Stimulated activated CD8-positive, alpha-beta memory T cell treated with anti-CD3 and anti-CD28 coated beads, Interleukin-7, amount 100 ng/mL, for 48 hours (primary cell): Measurements from ENCODE around the gene LTBP4.
"Not testable (repeated sequence)": the region's sequence is repeated elsewhere in the genome, so short reads cannot be mapped to it uniquely, and the experiment has no call there.

Experiments used
- DNase-seq, 2 donors: peaks; one replicate each; pipeline ENCODE4 v3.0.0-alpha.2; 2020; ENCODE audit warnings: low read depth in 1 of 2; ENCODE audit errors: extremely low read depth in 1 of 2

Gene LTBP4

GRCh38 chr19:40610396-40611064 lies 9.4 kb downstream of the LTBP4 start:
- DNase-seq, result no peak

GRCh38 chr19:40611096-40611495 lies 9.9 kb downstream of the LTBP4 start:
- no peak for DNase-seq

GRCh38 chr19:40611900-40612698 lies 10.9 kb downstream of the LTBP4 start:
- no peak for DNase-seq

GRCh38 chr19:40612831-40613689 lies 11.9 kb downstream of the LTBP4 start:
- peak; percentile 46 to 66 for DNase-seq

GRCh38 chr19:40613690-40614621 lies 12.8 kb downstream of the LTBP4 start:
- peak; percentile 77 to 81 for DNase-seq

GRCh38 chr19:40614622-40615411 lies 13.6 kb downstream of the LTBP4 start:
- peak; percentile 82 to 96 for DNase-seq

- DNase-seq, result no peak
Observed at GRCh38 chr19:40616178-40616577, 15.0 kb downstream of the LTBP4 start.

- no peak for DNase-seq
Observed at GRCh38 chr19:40616941-40617340, 15.8 kb downstream of the LTBP4 start.

GRCh38 chr19:40617961-40618360 lies 16.8 kb downstream of the LTBP4 start:
- DNase-seq, result no peak

GRCh38 chr19:40619333-40620160 lies 18.4 kb downstream of the LTBP4 start:
- no peak for DNase-seq

- no peak for DNase-seq
Observed at GRCh38 chr19:40620161-40620485, 19.0 kb downstream of the LTBP4 start.

GRCh38 chr19:40621283-40621682 lies 20.1 kb downstream of the LTBP4 start:
- no peak for DNase-seq

GRCh38 chr19:40621966-40622772 lies 21.0 kb downstream of the LTBP4 start:
- DNase-seq, result no peak

GRCh38 chr19:40622773-40623075 lies 21.6 kb downstream of the LTBP4 start:
- no peak for DNase-seq

GRCh38 chr19:40623403-40624251 lies 22.5 kb downstream of the LTBP4 start:
- DNase-seq, result no peak

- DNase-seq, result not testable (repeated sequence)
Observed at GRCh38 chr19:40624369-40625153, 23.4 kb downstream of the LTBP4 start.
